HCT116 (cell line): Measurements from ENCODE around the gene STYXL2. TPM values are rescaled to one million over a fixed set of nuclear protein-coding genes. Genes with fewer than 3 reads are reported as not detected.

Source experiments
- ATAC-seq: fragments of 200-7000 bp; cut with Tn5 transposase; 2 replicates; pipeline ENCODE4 v1.9.1; 2020; ENCODE audit warnings: mild to moderate bottlenecking, moderate library complexity
- BruUV-seq: library from RNA; stranded (reverse); fragments of 400-500 nt; replicated peaks from 2 replicates; lab custom pipeline; 2021; lab: Mats Ljungman, UMichigan
- CTCF ChIA-PET: fragments of 300-600 bp; sonication (Branson Sonifier 250); formaldehyde crosslinking; loops from one replicate; lab custom pipeline; 2021; ENCODE audit warnings: antibody characterized with exemption; lab: Charles Lee
- POLR2A ChIA-PET: fragments of 300-600, 350-600 bp; sonication (Branson Sonifier 250); formaldehyde crosslinking; loops from one replicate; lab custom pipeline; 2021; ENCODE audit warnings: antibody characterized with exemption; lab: Charles Lee
- RAD21 ChIA-PET, 2 experiments: fragments of 300-600 bp; sonication (Branson Sonifier 250); formaldehyde crosslinking; loops; one replicate each; lab custom pipeline; 2023; ENCODE audit warnings: low total read pairs in 2 of 2; ENCODE audit not compliant: uncharacterized antibody in 2 of 2, unreplicated experiment in 2 of 2, low non-redundant PET in 1 of 2; lab: Charles Lee
- DNase-seq: peaks from one replicate; pipeline ENCODE4 v3.0.0-alpha.2; 2010; ENCODE audit warnings: low read depth, low spot score
- H2AFZ ChIP-seq: fragments of 200-600 bp; shearing (Covaris generic), sonication (generic); 2 replicates; pipeline ENCODE4 v1.6.1; 2017; ENCODE audit warnings: low read depth, mixed run types, mixed read lengths, antibody characterized with exemption, low read length; ENCODE audit not compliant: poor library complexity, severe bottlenecking
- H3K27ac ChIP-seq: 2 replicates; pipeline ENCODE4 v1.5.1; 2012; ENCODE audit warnings: low read depth, low read length
- H3K27me3 ChIP-seq: fragments of 200-600 bp; sonication (generic); 2 replicates; pipeline ENCODE4 v1.6.1; 2016; ENCODE audit warnings: mixed run types, low read length, mixed read lengths; ENCODE audit not compliant: insufficient read depth
- H3K36me3 ChIP-seq, 2 experiments: fragments of 200-500 bp in 1 of 2; fragments of 200-600 bp in 1 of 2; sonication (Bioruptor generic) in 1 of 2; sonication (generic) in 1 of 2; 2 replicates each; pipeline versions ENCODE4 v1.5.1 to v1.6.1; 2014 to 2016; ENCODE audit warnings: low read length in 2 of 2, inconsistent platforms in 1 of 2, mixed read lengths in 1 of 2, mixed run types in 1 of 2; ENCODE audit not compliant: insufficient read depth in 2 of 2, control insufficient read depth in 1 of 2
- H3K4me1 ChIP-seq, 2 experiments: fragments of 200-600 bp in 1 of 2; sonication (generic) in 1 of 2; 2 replicates each; pipeline versions ENCODE4 v1.5.1 to v1.6.1; 2012 to 2017; ENCODE audit warnings: low read length in 2 of 2, inconsistent platforms in 1 of 2, mild to moderate bottlenecking in 1 of 2, mixed read lengths in 1 of 2, mixed run types in 1 of 2, moderate library complexity in 1 of 2; ENCODE audit not compliant: insufficient read depth in 2 of 2, control insufficient read depth in 1 of 2
- H3K4me2 ChIP-seq: fragments of 200-600 bp; sonication (generic); 2 replicates; pipeline ENCODE4 v1.6.1; 2017; ENCODE audit warnings: mixed run types, low read length, mixed read lengths
- H3K4me3 ChIP-seq, 2 experiments: fragments of 200-600 bp in 1 of 2; sonication (generic) in 1 of 2; replicated peaks in 1 of 2; 2 replicates each; pipeline ENCODE4 v1.5.1; 2011 to 2016; ENCODE audit warnings: low read length in 2 of 2, control low read depth in 1 of 2, low read depth in 1 of 2, mild to moderate bottlenecking in 1 of 2, mixed read lengths in 1 of 2, mixed run types in 1 of 2
- H3K79me2 ChIP-seq: fragments of 200-600 bp; sonication (generic); 2 replicates; pipeline ENCODE4 v1.6.1; 2017; ENCODE audit warnings: mild to moderate bottlenecking, mixed run types, low read length, moderate library complexity, mixed read lengths; ENCODE audit not compliant: insufficient read depth
- H3K9ac ChIP-seq: fragments of 200-600 bp; sonication (generic); 2 replicates; pipeline ENCODE4 v1.6.1; 2016; ENCODE audit warnings: low read length, mixed read lengths
- H3K9me2 ChIP-seq: fragments of 200-600 bp; sonication (generic), shearing (Covaris generic); 2 replicates; pipeline ENCODE4 v1.6.1; 2017; ENCODE audit warnings: mixed run types, mild to moderate bottlenecking, moderate library complexity; ENCODE audit not compliant: insufficient read depth
- H3K9me3 ChIP-seq, 2 experiments: fragments of 200-500 bp in 1 of 2; fragments of 200-600 bp in 1 of 2; sonication (Bioruptor generic) in 1 of 2; sonication (generic) in 1 of 2; 2 replicates each; pipeline ENCODE4 v1.6.1; 2014 to 2017; ENCODE audit warnings: low read length in 2 of 2, mixed read lengths in 2 of 2, inconsistent platforms in 1 of 2, low read depth in 1 of 2, mild to moderate bottlenecking in 1 of 2, mixed run types in 1 of 2, moderate library complexity in 1 of 2; ENCODE audit not compliant: control insufficient read depth in 1 of 2, insufficient read depth in 1 of 2
- H4K20me1 ChIP-seq: fragments of 200-600 bp; sonication (generic), shearing (Covaris generic); 2 replicates; pipeline ENCODE4 v1.6.1; 2017; ENCODE audit warnings: mixed run types, mild to moderate bottlenecking, moderate library complexity; ENCODE audit not compliant: insufficient read depth
- CBX3 ChIP-seq: IDR thresholded peaks from 2 replicates; pipeline ENCODE4 v1.6.1; 2012; ENCODE audit warnings: low read depth
- CEBPB ChIP-seq: IDR thresholded peaks from 2 replicates; pipeline ENCODE4 v1.6.1; 2012; ENCODE audit warnings: low read depth
- EGR1 ChIP-seq: IDR thresholded peaks from 2 replicates; pipeline ENCODE4 v1.6.1; 2012; ENCODE audit warnings: low read depth
- ELF1 ChIP-seq: IDR thresholded peaks from 2 replicates; pipeline ENCODE4 v1.6.1; 2012; ENCODE audit warnings: low read depth, borderline replicate concordance
- FOSL1 ChIP-seq: IDR thresholded peaks from 2 replicates; pipeline ENCODE4 v1.6.1; 2012; ENCODE audit warnings: low read depth
- JUND ChIP-seq: IDR thresholded peaks from 2 replicates; pipeline ENCODE4 v1.6.1; 2012
- POLR2A ChIP-seq: IDR thresholded peaks from 2 replicates; pipeline ENCODE4 v1.7.0; 2011; ENCODE audit warnings: borderline replicate concordance; ENCODE audit not compliant: insufficient read depth, insufficient read length; ENCODE audit errors: extremely low read depth
- POLR2AphosphoS5 ChIP-seq: IDR thresholded peaks from 2 replicates; pipeline ENCODE4 v1.6.1; 2011; ENCODE audit warnings: mild to moderate bottlenecking, low read depth, low read length, moderate library complexity
- RAD21 ChIP-seq: IDR thresholded peaks from 2 replicates; pipeline ENCODE4 v1.6.1; 2012; ENCODE audit warnings: low read depth, mild to moderate bottlenecking
- SIN3A ChIP-seq: IDR thresholded peaks from 2 replicates; pipeline ENCODE4 v1.6.1; 2012; ENCODE audit warnings: low read depth
- SP1 ChIP-seq: IDR thresholded peaks from 2 replicates; pipeline ENCODE4 v1.6.1; 2012; ENCODE audit warnings: low read depth
- SRF ChIP-seq: IDR thresholded peaks from 2 replicates; pipeline ENCODE4 v1.6.1; 2012; ENCODE audit warnings: low read depth
- YY1 ChIP-seq: IDR thresholded peaks from 2 replicates; pipeline ENCODE4 v1.6.1; 2011; ENCODE audit warnings: low read length, low read depth, moderate library complexity, mild to moderate bottlenecking; ENCODE audit not compliant: insufficient replicate concordance; ENCODE audit errors: extremely low read depth
- ZFX ChIP-seq: fragments of 450-650 bp; IDR thresholded peaks from 2 replicates; pipeline ENCODE4 v1.6.1; 2017
- ZNF274 ChIP-seq: fragments of 200-500 bp; sonication (Bioruptor generic); IDR thresholded peaks from 2 replicates; pipeline ENCODE4 v1.6.1; 2014; ENCODE audit warnings: mild to moderate bottlenecking, low read depth, low read length, inconsistent platforms
- intact Hi-C: fragments of 100-400 bp; cut with micrococcal nuclease; formaldehyde crosslinking; loops from 2 replicates; pipeline ENCODE4 v1.10.0; 2022
- total RNA-seq: library from RNA; stranded (reverse); gene quantifications from one replicate; pipeline ENCODE4 v1.2.1, GENCODE V29; 2021; ENCODE audit not compliant: unreplicated experiment
- TF ChIP-seq, protein P1 (sequence below): IDR thresholded peaks from 2 replicates; pipeline ENCODE4 v1.6.1; 2012; ENCODE audit warnings: low read depth
- TF ChIP-seq, protein P2 (sequence below): IDR thresholded peaks from 2 replicates; pipeline ENCODE4 v1.6.1; 2012
- TF ChIP-seq, protein P3 (sequence below), 3 experiments: fragments of 200-600 bp in 1 of 3; sonication (generic) in 1 of 3; IDR thresholded peaks in 2 of 3; conservative IDR thresholded peaks in 1 of 3; 2 replicates each; pipeline ENCODE4 v1.5.1; 2012 to 2017; ENCODE audit warnings: low read depth in 2 of 3, low read length in 2 of 3, antibody characterized with exemption in 1 of 3, borderline replicate concordance in 1 of 3, control low read depth in 1 of 3, mild to moderate bottlenecking in 1 of 3, mixed read lengths in 1 of 3, mixed run types in 1 of 3, moderate library complexity in 1 of 3; ENCODE audit not compliant: insufficient read depth in 1 of 3
- TF ChIP-seq, protein P4 (sequence below): IDR thresholded peaks from 2 replicates; pipeline ENCODE4 v1.6.1; 2012

STYXL2 gene
- total RNA-seq, 1 experiment from 2014 or later: not detected

DNA sequence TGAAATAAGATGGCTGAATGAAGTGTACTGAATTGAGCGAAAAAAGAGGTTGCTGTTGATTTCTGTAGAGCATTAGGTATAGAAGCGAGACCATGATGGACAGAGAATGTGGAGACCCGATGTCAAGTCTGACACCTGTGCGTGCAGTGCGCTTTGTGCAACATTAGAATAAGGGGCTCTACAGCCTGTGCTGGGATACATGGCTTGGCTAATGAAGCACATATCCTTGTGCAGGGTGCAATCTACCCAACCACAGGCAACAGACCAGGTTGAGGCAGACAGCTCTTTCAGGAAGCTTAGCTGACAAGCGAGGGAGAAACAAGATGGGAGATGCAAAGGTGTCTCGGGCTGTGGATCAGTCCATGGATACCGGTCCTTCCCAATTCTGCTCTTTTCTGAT, 22.6 kb upstream of the STYXL2 start:
- Histone ChIP-seq H3K9me3 (no peaks in the 10 kb centered on the region), H3K4me1 (peaks cover 0 to 6% of the 10 kb centered on the region in 2 experiments; a peak in 2 of 4 replicates), H3K9me2 (no peaks in the 10 kb centered on the region), H2AFZ (no peak overlapping the region), H3K79me2 (no peaks in the 10 kb centered on the region), H3K27me3 (no peaks in the 10 kb centered on the region), H3K27ac (no peak overlapping the region), H3K4me3 (no peak overlapping the region), H3K36me3 (no peaks in the 10 kb centered on the region), H3K9ac (no peak overlapping the region), H3K4me2 (no peak overlapping the region), H4K20me1 (no peaks in the 10 kb centered on the region)
- no peak for TF ChIP-seq ZNF274
- TF ChIP-seq ZFX: no peak
- TF ChIP-seq, protein P1, sequence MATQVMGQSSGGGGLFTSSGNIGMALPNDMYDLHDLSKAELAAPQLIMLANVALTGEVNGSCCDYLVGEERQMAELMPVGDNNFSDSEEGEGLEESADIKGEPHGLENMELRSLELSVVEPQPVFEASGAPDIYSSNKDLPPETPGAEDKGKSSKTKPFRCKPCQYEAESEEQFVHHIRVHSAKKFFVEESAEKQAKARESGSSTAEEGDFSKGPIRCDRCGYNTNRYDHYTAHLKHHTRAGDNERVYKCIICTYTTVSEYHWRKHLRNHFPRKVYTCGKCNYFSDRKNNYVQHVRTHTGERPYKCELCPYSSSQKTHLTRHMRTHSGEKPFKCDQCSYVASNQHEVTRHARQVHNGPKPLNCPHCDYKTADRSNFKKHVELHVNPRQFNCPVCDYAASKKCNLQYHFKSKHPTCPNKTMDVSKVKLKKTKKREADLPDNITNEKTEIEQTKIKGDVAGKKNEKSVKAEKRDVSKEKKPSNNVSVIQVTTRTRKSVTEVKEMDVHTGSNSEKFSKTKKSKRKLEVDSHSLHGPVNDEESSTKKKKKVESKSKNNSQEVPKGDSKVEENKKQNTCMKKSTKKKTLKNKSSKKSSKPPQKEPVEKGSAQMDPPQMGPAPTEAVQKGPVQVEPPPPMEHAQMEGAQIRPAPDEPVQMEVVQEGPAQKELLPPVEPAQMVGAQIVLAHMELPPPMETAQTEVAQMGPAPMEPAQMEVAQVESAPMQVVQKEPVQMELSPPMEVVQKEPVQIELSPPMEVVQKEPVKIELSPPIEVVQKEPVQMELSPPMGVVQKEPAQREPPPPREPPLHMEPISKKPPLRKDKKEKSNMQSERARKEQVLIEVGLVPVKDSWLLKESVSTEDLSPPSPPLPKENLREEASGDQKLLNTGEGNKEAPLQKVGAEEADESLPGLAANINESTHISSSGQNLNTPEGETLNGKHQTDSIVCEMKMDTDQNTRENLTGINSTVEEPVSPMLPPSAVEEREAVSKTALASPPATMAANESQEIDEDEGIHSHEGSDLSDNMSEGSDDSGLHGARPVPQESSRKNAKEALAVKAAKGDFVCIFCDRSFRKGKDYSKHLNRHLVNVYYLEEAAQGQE: no peak
- TF ChIP-seq EGR1: no peak
- no peak for TF ChIP-seq JUND
- no peak for TF ChIP-seq ELF1
- no peak for TF ChIP-seq POLR2A
- TF ChIP-seq, protein P2, sequence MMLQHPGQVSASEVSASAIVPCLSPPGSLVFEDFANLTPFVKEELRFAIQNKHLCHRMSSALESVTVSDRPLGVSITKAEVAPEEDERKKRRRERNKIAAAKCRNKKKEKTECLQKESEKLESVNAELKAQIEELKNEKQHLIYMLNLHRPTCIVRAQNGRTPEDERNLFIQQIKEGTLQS: no peak
- TF ChIP-seq CEBPB: no peak
- no peak for TF ChIP-seq RAD21
- no peak for TF ChIP-seq POLR2AphosphoS5
- TF ChIP-seq SP1: no peak
- TF ChIP-seq SIN3A: no peak
- TF ChIP-seq SRF: no peak
- TF ChIP-seq, protein P3, sequence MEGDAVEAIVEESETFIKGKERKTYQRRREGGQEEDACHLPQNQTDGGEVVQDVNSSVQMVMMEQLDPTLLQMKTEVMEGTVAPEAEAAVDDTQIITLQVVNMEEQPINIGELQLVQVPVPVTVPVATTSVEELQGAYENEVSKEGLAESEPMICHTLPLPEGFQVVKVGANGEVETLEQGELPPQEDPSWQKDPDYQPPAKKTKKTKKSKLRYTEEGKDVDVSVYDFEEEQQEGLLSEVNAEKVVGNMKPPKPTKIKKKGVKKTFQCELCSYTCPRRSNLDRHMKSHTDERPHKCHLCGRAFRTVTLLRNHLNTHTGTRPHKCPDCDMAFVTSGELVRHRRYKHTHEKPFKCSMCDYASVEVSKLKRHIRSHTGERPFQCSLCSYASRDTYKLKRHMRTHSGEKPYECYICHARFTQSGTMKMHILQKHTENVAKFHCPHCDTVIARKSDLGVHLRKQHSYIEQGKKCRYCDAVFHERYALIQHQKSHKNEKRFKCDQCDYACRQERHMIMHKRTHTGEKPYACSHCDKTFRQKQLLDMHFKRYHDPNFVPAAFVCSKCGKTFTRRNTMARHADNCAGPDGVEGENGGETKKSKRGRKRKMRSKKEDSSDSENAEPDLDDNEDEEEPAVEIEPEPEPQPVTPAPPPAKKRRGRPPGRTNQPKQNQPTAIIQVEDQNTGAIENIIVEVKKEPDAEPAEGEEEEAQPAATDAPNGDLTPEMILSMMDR (IDR thresholded peaks at IDR 0.05 in 2 of 3, conservative IDR thresholded peaks at IDR 0.05 in 1 of 3; ENCODE audit: borderline replicate concordance in 1 of 3, insufficient read depth in 1 of 3, low read depth in 2 of 3, low read length in 2 of 3): no peak
- no peak for TF ChIP-seq CBX3
- no peak for TF ChIP-seq FOSL1
- TF ChIP-seq, protein P4, sequence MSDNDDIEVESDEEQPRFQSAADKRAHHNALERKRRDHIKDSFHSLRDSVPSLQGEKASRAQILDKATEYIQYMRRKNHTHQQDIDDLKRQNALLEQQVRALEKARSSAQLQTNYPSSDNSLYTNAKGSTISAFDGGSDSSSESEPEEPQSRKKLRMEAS: no peak
- TF ChIP-seq YY1: no peak
- ATAC-seq: no peak
- CTCF ChIA-PET: no interaction called here
- RAD21 ChIA-PET: no interaction called here
- DNase-seq: no peak
- no TSS peak for BruUV-seq
- intact Hi-C loops: no loop called here
- POLR2A ChIA-PET: no interaction called here
